GM12865 (cell line): ENCODE measurements around the gene FGF23.

Experiments used
- DNase-seq: peaks from one replicate; pipeline ENCODE4 v3.0.0; 2010; ENCODE audit warnings: low read depth
- H3K4me3 ChIP-seq: 2 replicates; pipeline ENCODE4 v1.5.1; 2011; ENCODE audit warnings: mild to moderate bottlenecking, low read depth, low read length, control low read depth
- CTCF ChIP-seq: IDR thresholded peaks from 2 replicates; pipeline ENCODE4 v1.5.1; 2011; ENCODE audit warnings: low read length, control low read depth, low read depth, inconsistent platforms; ENCODE audit not compliant: insufficient read depth; ENCODE audit errors: missing control alignments

Gene FGF23

DNA sequence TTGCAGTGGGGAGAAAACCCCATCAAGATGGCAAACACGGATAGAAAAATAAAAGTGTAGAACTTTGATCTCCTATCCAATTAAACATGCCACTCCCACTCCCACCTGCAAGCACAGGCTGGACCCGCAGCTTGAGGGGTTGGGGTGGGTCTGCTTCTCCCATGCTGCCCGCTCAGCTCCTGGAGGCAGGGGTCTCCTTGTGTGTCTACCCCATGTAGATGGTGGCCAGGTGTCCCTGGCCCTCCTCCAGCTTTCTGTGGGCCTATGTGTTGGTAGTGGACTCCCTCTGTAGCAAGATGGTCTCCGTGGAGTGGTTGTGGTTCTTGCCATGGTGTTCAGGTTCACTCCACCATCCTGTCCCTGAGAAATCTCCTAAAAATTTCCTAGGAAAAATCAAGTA, 23.5 kb upstream of the FGF23 start:
- DNase-seq: no peak
- H3K4me3 ChIP-seq: no peak overlapping the region
- no peak for TF ChIP-seq CTCF

GRCh38 chr12:4401117-4401516, 21.6 kb upstream of the FGF23 start:
- TF ChIP-seq CTCF: no peak
- no peak for DNase-seq
- H3K4me3 ChIP-seq: no peak overlapping the region

DNA sequence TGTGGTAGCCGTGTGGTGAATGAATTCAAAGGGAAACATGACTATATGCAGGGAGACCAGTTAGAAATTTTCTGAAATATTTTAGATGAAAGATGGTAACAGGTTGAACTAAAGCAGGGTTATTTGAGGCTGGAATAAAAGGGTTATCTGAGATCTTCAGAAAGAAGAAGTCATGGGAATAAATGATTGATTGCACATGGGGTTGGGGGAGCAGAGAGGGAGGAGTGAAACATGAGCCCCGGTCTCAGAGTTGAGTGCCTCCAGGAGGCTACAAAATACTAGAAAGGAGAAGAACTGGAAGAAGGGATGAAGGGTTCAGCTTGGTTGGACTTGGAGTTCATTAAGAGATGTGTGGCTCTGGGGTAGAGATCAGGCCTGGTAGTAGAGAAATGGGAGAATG, 16.3 kb upstream of the FGF23 start:
- H3K4me3 ChIP-seq: no peak overlapping the region
- no peak for TF ChIP-seq CTCF
- no peak for DNase-seq

DNA sequence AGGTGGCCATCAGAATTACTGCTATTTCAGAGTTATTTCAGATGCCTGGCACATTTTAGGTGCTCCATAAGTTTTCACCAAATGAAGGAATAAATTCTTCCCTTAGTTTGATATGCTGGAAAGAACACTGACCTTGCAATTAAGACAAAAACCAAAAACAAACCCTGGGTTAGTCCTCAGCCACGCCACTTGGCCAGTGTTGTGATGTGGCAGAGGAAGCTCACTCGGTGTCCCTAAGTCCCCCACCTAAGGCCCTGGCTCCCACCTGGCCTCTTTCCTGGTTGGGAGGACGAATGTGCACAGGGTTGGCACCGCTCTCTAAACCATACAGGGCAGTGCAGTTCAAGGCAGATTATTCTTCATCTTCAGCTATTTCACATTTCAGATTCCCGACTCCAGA, 13.7 kb upstream of the FGF23 start:
- TF ChIP-seq CTCF: no peak
- DNase-seq: no peak
- no peak overlapping the region for H3K4me3 ChIP-seq

DNA sequence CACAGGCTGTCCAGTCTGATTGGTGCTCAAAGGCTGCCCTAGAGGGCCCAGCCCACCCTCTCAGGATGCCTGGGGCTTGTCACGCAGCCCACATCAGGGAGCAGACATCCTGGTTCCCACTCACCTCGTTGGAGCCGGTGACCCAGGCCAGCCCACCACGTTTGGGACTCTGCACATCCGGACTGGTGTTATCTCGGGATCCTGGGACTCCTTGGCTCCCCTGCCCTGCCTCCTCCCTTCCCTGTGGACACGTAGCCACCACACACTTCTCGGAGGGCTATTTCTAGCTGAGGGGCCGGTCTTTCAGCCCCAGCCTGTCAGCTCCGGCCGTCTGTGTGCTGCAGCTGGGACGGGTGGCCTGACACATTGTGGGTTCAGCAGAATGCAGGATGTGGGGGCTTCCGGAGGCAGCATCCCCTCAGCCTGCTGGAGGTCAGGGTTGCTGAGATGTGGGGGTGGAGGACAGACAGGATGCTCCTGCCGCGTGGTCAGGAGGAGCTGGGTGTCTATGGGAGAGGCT, 12.8 kb upstream of the FGF23 start:
- TF ChIP-seq CTCF: no peak
- no peak for DNase-seq
- H3K4me3 ChIP-seq: no peak overlapping the region

- no peak overlapping the region for H3K4me3 ChIP-seq
- DNase-seq: no peak
- no peak for TF ChIP-seq CTCF
Measured at GRCh38 chr12:4388662-4389061, 9.2 kb upstream of the FGF23 start.

GRCh38 chr12:4388032-4388431, 8.5 kb upstream of the FGF23 start:
- no peak overlapping the region for H3K4me3 ChIP-seq
- TF ChIP-seq CTCF: no peak
- DNase-seq: no peak
